Fibroblast of mammary gland (primary cell): ENCODE data around the gene TMCO1.

Experiments used
- DNase-seq: peaks from one replicate; pipeline ENCODE4 v3.0.0-alpha.2; 2010; ENCODE audit warnings: low read depth
- H3K4me3 ChIP-seq: 2 replicates; pipeline ENCODE4 v1.5.1; 2011; ENCODE audit warnings: low read depth, mild to moderate bottlenecking, low read length, moderate library complexity; ENCODE audit not compliant: control insufficient read depth
- TF ChIP-seq, protein P1 (sequence below): conservative IDR thresholded peaks from 2 replicates; pipeline ENCODE4 v1.5.1; 2011; ENCODE audit warnings: low read depth, low read length, inconsistent platforms; ENCODE audit not compliant: control insufficient read depth, insufficient read depth

TMCO1 gene

DNA sequence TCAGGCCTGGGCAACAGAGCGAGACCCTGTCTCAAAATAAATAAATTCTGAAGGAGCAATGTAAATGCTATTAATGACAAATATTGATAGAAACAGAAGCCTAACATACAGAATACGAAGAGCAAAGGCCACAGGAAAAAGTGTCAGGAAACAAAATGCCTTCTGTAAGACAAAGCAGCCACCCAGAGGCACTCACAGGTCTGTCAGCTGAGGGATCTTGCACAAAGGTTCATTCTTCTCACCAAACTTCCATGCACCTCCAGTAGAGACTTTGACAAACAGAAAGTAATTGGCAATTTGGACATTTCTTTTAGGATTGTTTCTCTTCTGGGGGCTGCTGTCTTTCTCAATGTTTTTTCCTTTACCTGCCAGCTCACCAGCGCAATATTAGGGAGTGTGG, 69.1 kb downstream of the TMCO1 start:
- DNase-seq = no peak
- TF ChIP-seq, protein P1, sequence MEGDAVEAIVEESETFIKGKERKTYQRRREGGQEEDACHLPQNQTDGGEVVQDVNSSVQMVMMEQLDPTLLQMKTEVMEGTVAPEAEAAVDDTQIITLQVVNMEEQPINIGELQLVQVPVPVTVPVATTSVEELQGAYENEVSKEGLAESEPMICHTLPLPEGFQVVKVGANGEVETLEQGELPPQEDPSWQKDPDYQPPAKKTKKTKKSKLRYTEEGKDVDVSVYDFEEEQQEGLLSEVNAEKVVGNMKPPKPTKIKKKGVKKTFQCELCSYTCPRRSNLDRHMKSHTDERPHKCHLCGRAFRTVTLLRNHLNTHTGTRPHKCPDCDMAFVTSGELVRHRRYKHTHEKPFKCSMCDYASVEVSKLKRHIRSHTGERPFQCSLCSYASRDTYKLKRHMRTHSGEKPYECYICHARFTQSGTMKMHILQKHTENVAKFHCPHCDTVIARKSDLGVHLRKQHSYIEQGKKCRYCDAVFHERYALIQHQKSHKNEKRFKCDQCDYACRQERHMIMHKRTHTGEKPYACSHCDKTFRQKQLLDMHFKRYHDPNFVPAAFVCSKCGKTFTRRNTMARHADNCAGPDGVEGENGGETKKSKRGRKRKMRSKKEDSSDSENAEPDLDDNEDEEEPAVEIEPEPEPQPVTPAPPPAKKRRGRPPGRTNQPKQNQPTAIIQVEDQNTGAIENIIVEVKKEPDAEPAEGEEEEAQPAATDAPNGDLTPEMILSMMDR = no peak
- H3K4me3 ChIP-seq = no peak overlapping the region

DNA sequence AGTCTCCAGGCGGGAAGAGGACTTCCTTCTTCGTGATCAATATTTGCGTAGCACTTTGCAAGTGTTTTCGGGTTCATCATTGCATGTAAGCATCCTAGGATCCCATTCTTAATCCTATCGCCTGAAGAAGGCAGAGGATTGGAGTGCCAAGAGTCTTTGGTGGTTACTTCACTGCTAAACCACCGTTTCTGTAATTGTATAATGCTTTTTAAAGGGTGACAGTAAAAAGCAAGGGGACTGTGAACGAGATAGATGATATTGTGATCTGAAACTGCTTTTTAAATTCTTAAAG, 70.0 kb downstream of the TMCO1 start:
- no peak for DNase-seq
- TF ChIP-seq, protein P1 = no peak
- peak overlapping the region; percentile 99 for H3K4me3 ChIP-seq

DNA sequence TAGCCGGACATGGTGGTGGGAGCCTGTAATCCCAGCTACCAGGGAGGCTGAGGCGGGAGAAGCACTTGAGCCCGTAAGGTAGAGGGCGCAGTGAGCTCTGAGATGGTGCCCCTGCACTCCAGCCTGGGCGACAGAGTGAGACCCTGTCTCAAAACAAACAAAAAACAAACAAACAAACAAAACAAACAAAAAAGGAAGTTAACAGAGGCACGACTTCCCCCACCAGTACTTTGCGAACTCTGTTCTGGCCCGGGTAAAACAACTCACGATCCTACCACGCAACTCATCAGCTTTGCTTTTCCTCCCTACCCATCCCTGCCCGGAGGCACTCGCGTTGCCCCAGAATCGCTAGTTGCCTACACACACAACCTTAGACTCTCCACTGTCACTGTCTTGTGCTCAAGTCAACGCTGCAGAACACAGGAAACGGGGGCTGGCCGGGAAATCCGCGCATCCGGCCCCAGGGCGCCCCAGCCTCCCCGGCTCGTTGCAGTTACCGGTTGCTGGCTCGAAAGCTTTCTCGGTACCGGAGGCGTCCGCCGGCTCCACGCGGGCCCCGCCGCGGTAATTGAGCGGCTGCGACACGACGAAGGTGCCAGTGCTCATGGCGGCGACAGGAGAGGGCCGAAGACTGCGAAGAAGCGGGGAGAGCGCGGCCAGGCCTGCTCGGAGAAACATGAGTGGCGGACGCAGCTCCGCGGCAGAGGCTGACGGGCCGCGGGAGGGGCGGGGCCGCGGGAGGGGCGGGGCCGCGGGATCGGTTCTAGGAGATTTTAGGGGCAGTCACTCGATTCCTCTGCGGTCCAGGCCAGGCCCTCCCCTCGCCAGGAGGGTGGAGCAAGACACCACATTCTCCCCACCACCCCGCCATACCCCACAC, 70.5 kb downstream of the TMCO1 start, which contains the start of gene ALDH9A1:
ALDH9A1 (minus strand) TSS at position 682 of the 880 bp plus-strand sequence; CDS start at position 678, 4 bp downstream.
- DNase-seq = peak; percentile 83
- peak within 1 kb of the TSS; percentile 99 for H3K4me3 ChIP-seq
- TF ChIP-seq, protein P1 = peak; percentile 29

DNA sequence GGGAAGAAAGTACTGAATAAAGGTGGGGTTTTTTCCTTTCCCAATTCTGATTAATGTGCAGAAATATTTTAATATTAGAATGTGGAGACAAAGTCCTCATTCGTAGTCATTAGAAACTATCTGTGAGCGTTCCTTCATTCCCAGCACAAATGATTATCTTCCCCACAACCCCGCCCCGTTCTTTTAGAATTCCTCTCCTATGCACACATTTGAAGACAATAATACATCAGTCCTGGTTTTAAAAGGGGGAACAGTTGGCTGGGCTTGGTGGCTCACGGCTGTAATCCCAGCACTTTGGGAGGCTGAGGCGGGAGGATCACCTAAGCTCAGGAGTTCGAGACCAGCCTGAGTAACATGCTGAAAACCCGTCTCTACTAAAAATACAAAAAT, 71.2 kb downstream of the TMCO1 start:
- peak overlapping the region; percentile 99 for H3K4me3 ChIP-seq
- DNase-seq = no peak

DNA sequence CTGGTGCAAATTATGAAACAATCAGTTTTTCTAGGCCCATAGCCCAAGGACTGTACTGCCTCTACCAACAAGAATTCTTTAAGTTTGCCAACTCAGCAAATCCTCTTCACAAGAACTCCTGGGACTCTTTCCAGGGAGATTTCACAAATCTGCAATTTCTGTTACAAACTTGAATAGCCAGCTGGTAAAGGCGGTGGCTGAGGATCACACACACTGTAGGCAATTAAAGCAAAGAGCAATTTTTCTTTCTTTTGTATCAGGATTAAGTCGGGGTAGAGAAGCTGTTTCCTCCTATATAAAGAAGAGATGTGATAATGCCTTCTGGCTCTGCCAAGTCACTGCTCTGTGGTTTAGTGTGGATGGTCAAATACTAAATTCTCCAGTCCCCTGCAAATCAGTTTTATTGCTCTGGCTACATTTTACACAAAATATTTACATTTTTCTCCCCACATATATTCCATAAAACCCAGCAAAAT, 72.0 kb downstream of the TMCO1 start:
- TF ChIP-seq, protein P1 = no peak
- H3K4me3 ChIP-seq = peak overlapping the region; percentile 99
- DNase-seq = peak; percentile 94

More for the DNA sequence above, 71.2 kb downstream of the TMCO1 start:
- TF ChIP-seq, protein P1 = no peak

DNA sequence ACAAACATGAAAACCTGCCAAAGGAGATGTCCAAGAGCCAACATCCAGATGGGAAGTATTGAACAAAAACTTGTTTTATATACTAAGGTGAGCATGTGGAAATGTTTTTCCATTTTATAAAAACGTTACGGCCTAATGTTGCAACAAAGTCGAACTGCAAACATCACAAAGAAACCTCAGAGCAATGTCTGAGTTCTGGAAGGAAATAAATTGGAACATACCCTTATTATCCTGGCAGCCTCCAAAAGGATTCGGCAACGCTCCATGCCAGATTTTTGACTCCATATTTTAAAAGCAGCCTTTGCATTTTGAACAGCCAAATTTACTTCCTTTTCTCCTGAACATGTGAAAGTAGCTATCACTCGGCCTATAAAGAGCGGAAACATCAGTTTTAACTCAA, 73.6 kb downstream of the TMCO1 start:
- TF ChIP-seq, protein P1 = no peak
- no peak overlapping the region for H3K4me3 ChIP-seq
- DNase-seq = peak; percentile 35
